Measurements from ENCODE around the gene AKAP12.

Gene AKAP12

GRCh38 chr6:151377095-151377494 is 137.3 kb downstream of the AKAP12 start:
- H3K9me2 ChIP-seq (replicated peaks; ENCODE audit: control insufficient read depth, low read length): no peaks in the 10 kb centered on the region
- TF ChIP-seq EZH2phosphoT487 (IDR thresholded peaks at IDR 0.05; ENCODE audit: borderline replicate concordance, low read length): no peak
- TF ChIP-seq CTCF (IDR thresholded peaks at IDR 0.05; ENCODE audit: low read depth, low read length, poor library complexity, severe bottlenecking): no peak
- no peaks in the 10 kb centered on the region for H3F3A ChIP-seq (ENCODE audit: control insufficient read depth, insufficient read depth)
- H3K9me3 ChIP-seq (ENCODE audit: control insufficient read depth, insufficient read depth, low read length): no peaks in the 10 kb centered on the region
- H4K20me1 ChIP-seq (ENCODE audit: control insufficient read depth, insufficient read depth, low read depth, low read length): peaks cover 7% of the 10 kb centered on the region; the same call in 1 of the 2 replicates
- 0 out of 2 replicates have a peak overlapping the region, but pooled peaks have one; percentile 10 for H3K27ac ChIP-seq (ENCODE audit: low read depth, low read length)
- H3K27me3 ChIP-seq (ENCODE audit: control insufficient read depth, low read length): no peaks in the 10 kb centered on the region
- H3K79me2 ChIP-seq (ENCODE audit: control insufficient read depth, low read length): peaks cover 94% of the 10 kb centered on the region
- peak overlapping the region; percentile 67 for H3K4me2 ChIP-seq (ENCODE audit: low read length)
- peaks cover 50% of the 10 kb centered on the region for H3K4me1 ChIP-seq (ENCODE audit: control insufficient read depth, low read length)
- H3K4me3 ChIP-seq (ENCODE audit: low read length): peak overlapping the region; percentile 50
- peaks cover 24% of the 10 kb centered on the region for H3K36me3 ChIP-seq (ENCODE audit: control insufficient read depth, low read length)

- Histone ChIP-seq H3K4me1 (ENCODE audit: control insufficient read depth, low read length) (peaks cover 48% of the 10 kb centered on the region), H3F3A (ENCODE audit: control insufficient read depth, insufficient read depth) (no peaks in the 10 kb centered on the region), H3K9me2 (replicated peaks; ENCODE audit: control insufficient read depth, low read length) (no peaks in the 10 kb centered on the region), H3K4me2 (ENCODE audit: low read length) (no peak overlapping the region; the same call in 1 of the 2 replicates), H3K79me2 (ENCODE audit: control insufficient read depth, low read length) (peaks cover 96% of the 10 kb centered on the region), H4K20me1 (ENCODE audit: control insufficient read depth, insufficient read depth, low read depth, low read length) (peaks cover 7% of the 10 kb centered on the region; the same call in 1 of the 2 replicates), H3K27me3 (ENCODE audit: control insufficient read depth, low read length) (no peaks in the 10 kb centered on the region), H3K27ac (ENCODE audit: low read depth, low read length) (no peak overlapping the region), H3K9me3 (ENCODE audit: control insufficient read depth, insufficient read depth, low read length) (no peaks in the 10 kb centered on the region), H3K4me3 (ENCODE audit: low read length) (no peak overlapping the region), H3K36me3 (ENCODE audit: control insufficient read depth, low read length) (peaks cover 25% of the 10 kb centered on the region)
- TF ChIP-seq CTCF (IDR thresholded peaks at IDR 0.05; ENCODE audit: low read depth, low read length, poor library complexity, severe bottlenecking) (no peak), EZH2phosphoT487 (IDR thresholded peaks at IDR 0.05; ENCODE audit: borderline replicate concordance, low read length) (no peak)
These were observed 140.4 kb downstream of the AKAP12 start for GRCh38 chr6:151379933-151380847.

DNA sequence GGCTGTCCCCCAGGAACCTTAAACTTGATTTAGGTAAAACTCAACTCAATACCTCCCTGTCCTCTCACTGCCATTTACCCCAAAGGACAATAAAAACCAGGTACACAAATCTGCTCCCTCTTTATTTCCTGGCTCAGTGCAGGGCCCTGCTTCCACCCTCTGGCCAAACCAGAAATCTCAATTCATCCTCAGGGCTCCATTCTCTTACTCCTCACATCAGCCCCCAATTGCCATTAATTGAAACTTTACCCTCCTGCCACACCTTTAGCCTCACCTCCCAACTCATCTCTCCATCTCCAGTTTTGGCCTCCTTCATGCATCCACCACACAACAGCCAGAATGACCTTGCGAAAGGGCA is 141.1 kb downstream of the AKAP12 start:
- peaks cover 29% of the 10 kb centered on the region for H3K36me3 ChIP-seq (ENCODE audit: control insufficient read depth, low read length)
- no peaks in the 10 kb centered on the region for H3F3A ChIP-seq (ENCODE audit: control insufficient read depth, insufficient read depth)
- no peak overlapping the region for H3K4me3 ChIP-seq (ENCODE audit: low read length)
- H3K79me2 ChIP-seq (ENCODE audit: control insufficient read depth, low read length): peaks cover 96% of the 10 kb centered on the region
- H3K4me2 ChIP-seq (ENCODE audit: low read length): no peak overlapping the region; the same call in 1 of the 2 replicates
- TF ChIP-seq EZH2phosphoT487 (IDR thresholded peaks at IDR 0.05; ENCODE audit: borderline replicate concordance, low read length): no peak
- no peak for TF ChIP-seq CTCF (IDR thresholded peaks at IDR 0.05; ENCODE audit: low read depth, low read length, poor library complexity, severe bottlenecking)
- H3K27me3 ChIP-seq (ENCODE audit: control insufficient read depth, low read length): no peaks in the 10 kb centered on the region
- H3K9me2 ChIP-seq (replicated peaks; ENCODE audit: control insufficient read depth, low read length): no peaks in the 10 kb centered on the region
- no peaks in the 10 kb centered on the region for H3K9me3 ChIP-seq (ENCODE audit: control insufficient read depth, insufficient read depth, low read length)
- peaks cover 7% of the 10 kb centered on the region; the same call in 1 of the 2 replicates for H4K20me1 ChIP-seq (ENCODE audit: control insufficient read depth, insufficient read depth, low read depth, low read length)
- H3K4me1 ChIP-seq (ENCODE audit: control insufficient read depth, low read length): peaks cover 42% of the 10 kb centered on the region
- H3K27ac ChIP-seq (ENCODE audit: low read depth, low read length): no peak overlapping the region

Data from DOHH2 (cell line).